Upper lobe of right lung (tissue), 1 donor: ENCODE results near the gene RASAL2. TPM values are rescaled to one million over a fixed set of nuclear protein-coding genes. Genes with fewer than 3 reads are reported as not detected.

Experiments used
- ATAC-seq: fragments of 200-7000 bp; cut with Tn5 transposase; one replicate; pipeline ENCODE4 v1.9.1; 2020; ENCODE audit warnings: mild to moderate bottlenecking, moderate library complexity
- DNase-seq: peaks from one replicate; pipeline ENCODE4 v3.0.0-alpha.2; 2020
- H3K27ac ChIP-seq: fragments of 200-600 bp; one replicate; pipeline ENCODE4 v1.8.0; 2022
- H3K27me3 ChIP-seq: fragments of 200-600 bp; one replicate; pipeline ENCODE4 v1.8.0; 2022; ENCODE audit warnings: mild to moderate bottlenecking
- H3K36me3 ChIP-seq: fragments of 200-600 bp; one replicate; pipeline ENCODE4 v1.8.0; 2022
- H3K4me1 ChIP-seq: fragments of 200-600 bp; one replicate; pipeline ENCODE4 v1.8.0; 2022
- H3K4me3 ChIP-seq: fragments of 200-600 bp; one replicate; pipeline ENCODE4 v1.8.0; 2022; ENCODE audit warnings: mild to moderate bottlenecking
- H3K9me3 ChIP-seq: fragments of 200-600 bp; one replicate; pipeline ENCODE4 v1.8.0; 2022
- intact Hi-C: fragments of 100-400 bp; cut with DNase I; formaldehyde crosslinking; loops from one replicate; pipeline ENCODE4 v1.11.0; 2022
- total RNA-seq: library from RNA; stranded (reverse); fragmentation: NEBNext Ultra II Directional; extraction: Animal tissue kit (Norgen Biotek cat#: 25700); gene quantifications from one replicate; pipeline ENCODE4 v1.2.1, GENCODE V29; 2021
- TF ChIP-seq, protein P1 (sequence below): fragments of 200-600 bp; IDR thresholded peaks from one replicate; pipeline ENCODE4 v1.8.0; 2022; ENCODE audit warnings: antibody characterized with exemption
- donor health status: DM: no; HTN: yes; CAD: no; lungs with severe emphysema.

The RASAL2 gene
- total RNA-seq, 1 donor from 2014 or later = 39.4 TPM

DNA sequence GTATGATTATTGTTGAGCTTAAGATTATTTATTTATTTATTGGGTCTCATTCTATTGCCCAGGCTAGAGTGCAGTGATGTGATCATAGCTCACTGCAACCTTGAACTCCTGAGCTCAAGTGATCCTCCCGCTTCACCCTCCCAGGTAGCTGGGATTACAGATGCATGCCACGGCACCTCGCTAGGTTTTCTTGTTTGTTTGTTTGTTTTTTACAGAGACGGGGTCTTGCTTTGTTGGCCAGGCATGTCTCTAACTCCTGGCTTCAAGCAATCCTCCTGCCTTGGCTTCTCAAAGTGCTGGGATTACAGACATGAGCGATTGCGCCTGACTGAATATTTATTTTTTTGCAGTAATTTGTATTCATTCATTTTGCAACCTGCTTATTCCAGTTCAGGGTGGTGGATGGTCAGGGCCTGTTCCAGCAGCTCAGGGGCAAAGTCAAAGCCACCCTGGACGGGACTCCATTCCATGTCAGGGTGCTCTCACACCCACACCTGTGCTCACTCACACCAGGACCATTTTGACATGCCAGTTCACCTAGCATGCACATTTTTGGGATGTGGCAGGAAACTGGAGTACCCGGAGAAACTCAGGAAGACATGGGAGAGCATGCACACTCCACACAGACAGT, 29.6 kb upstream of the RASAL2 start:
- H3K27me3 ChIP-seq = no peaks in the 10 kb centered on the region
- no peaks in the 10 kb centered on the region for H3K36me3 ChIP-seq
- no peak overlapping the region for H3K4me3 ChIP-seq
- ATAC-seq (no peak), DNase-seq (no peak)
- H3K9me3 ChIP-seq = no peaks in the 10 kb centered on the region
- TF ChIP-seq, protein P1, sequence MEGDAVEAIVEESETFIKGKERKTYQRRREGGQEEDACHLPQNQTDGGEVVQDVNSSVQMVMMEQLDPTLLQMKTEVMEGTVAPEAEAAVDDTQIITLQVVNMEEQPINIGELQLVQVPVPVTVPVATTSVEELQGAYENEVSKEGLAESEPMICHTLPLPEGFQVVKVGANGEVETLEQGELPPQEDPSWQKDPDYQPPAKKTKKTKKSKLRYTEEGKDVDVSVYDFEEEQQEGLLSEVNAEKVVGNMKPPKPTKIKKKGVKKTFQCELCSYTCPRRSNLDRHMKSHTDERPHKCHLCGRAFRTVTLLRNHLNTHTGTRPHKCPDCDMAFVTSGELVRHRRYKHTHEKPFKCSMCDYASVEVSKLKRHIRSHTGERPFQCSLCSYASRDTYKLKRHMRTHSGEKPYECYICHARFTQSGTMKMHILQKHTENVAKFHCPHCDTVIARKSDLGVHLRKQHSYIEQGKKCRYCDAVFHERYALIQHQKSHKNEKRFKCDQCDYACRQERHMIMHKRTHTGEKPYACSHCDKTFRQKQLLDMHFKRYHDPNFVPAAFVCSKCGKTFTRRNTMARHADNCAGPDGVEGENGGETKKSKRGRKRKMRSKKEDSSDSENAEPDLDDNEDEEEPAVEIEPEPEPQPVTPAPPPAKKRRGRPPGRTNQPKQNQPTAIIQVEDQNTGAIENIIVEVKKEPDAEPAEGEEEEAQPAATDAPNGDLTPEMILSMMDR = no peak
- peaks cover 19% of the 10 kb centered on the region for H3K4me1 ChIP-seq
- intact Hi-C loops = no loop called here
- H3K27ac ChIP-seq = no peak overlapping the region

DNA sequence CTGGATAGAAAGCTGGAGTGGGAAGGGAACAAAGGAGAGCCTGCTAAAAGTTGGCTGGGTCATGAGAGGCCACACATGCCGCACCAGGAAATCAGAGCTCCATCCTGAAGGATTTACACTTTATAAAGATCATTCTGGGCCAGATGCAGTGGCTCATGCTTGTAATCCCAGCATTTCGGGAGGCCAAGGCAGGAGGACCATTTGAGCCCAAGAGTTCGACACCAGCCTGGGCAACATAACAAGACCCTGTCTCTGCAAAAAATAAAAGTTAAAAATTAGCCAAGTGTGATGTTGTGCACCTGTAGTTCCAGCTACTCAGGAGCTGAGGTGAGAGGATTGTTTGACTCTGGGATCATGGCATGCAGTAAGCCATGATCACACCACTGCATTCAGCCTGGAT, 28.7 kb upstream of the RASAL2 start:
- TF ChIP-seq, protein P1 = no peak
- H3K27ac ChIP-seq = no peak overlapping the region
- H3K27me3 ChIP-seq = no peaks in the 10 kb centered on the region
- no peaks in the 10 kb centered on the region for H3K9me3 ChIP-seq
- no peak overlapping the region for H3K4me3 ChIP-seq
- ATAC-seq (no peak), DNase-seq (no peak)
- H3K4me1 ChIP-seq = peaks cover 13% of the 10 kb centered on the region
- H3K36me3 ChIP-seq = no peaks in the 10 kb centered on the region
- intact Hi-C loops = no loop called here

DNA sequence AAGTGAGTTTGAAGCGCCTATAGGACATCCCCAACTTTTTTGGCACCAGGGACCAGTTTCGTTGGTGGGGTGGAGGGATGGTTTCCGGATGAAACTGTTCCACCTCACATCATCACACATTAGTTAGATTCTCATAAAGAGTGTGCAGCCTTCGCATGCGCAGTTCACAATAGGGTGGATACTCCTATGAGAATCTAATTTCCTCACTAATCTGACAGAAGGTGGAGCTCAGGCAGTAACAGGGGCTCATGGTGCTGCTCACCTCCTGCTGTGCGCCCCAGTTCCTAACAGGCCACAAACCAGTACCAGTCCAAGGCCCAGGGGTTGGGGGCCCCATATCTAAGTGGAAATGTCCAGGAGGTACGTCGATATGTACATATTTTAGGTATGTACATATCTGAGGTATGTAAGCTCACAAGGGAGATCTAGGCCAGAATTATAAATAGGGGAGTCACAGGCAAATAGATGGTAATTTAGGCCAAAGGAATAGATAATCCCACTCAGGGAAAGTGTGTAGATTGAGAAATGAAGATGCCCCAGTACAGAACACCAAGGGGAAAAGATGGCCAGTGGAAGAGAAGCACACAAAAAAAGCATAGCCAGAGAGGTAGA, 27.5 kb upstream of the RASAL2 start:
- no peak for DNase-seq
- H3K9me3 ChIP-seq = no peaks in the 10 kb centered on the region

DNA sequence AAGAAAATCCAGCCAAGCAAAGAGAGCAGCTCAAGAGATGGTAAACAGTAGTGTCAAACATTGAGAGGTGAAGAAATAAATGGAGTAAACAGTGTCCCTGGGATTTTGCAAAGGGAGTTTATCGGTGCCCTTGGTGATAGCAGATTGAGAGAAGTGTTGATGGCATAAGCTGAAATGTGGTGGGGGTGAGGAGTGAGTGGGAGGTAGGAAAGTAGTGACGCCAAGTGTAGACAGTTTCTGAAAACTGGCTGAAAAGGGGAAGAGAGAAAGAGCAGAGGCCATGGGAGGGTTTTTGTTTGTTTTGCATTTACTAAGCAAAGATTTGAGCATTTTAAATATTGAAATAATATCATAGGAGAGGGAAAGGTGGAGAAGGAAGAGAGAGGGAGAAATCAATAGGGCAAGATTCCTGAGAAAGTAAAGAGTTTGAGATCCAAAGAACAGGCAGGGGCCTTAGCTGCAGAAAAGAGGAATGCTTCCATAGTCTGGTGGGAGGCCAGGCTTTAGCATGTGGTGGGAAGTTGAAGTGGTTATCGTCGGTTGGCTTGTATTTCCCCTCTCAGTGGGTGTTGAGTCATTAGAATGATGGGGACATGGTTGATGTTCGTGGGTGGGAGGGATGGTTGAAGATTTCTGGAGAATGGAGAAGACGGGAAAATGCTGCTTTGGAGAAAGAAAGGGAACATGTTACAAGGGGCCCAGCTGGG, 26.8 kb upstream of the RASAL2 start:
- DNase-seq = no peak
- no peak overlapping the region for H3K27ac ChIP-seq

More for the DNA sequence above, 27.5 kb upstream of the RASAL2 start:
- intact Hi-C loops = no loop called here
- Histone ChIP-seq H3K4me1 (peaks cover 2% of the 10 kb centered on the region), H3K27ac (peak overlapping the region; percentile 11), H3K4me3 (no peak overlapping the region), H3K27me3 (no peaks in the 10 kb centered on the region), H3K36me3 (no peaks in the 10 kb centered on the region)
- no peak for ATAC-seq
- TF ChIP-seq, protein P1 = no peak

DNA sequence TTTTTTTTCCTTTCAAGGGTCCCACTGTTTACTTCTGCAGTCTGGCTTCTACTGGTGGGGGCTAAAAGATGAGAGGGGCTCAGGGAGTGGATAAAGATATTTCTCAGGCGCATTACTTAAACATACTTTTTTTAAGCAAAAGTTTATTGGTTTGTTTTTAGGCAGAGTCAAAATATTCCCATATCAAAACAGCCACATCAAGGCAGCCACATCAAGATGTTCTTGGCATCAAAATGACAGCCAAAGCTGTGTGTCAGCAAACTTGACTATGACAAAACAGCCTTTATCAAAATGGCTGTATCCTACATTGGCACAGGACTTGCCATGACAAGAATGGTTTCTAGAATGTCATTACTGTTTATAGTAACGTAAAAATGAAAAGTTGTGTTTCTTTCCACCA, 22.1 kb upstream of the RASAL2 start:
- DNase-seq = no peak
- no peaks in the 10 kb centered on the region for H3K27me3 ChIP-seq
- H3K4me3 ChIP-seq = no peak overlapping the region
- no peaks in the 10 kb centered on the region for H3K4me1 ChIP-seq
- no peaks in the 10 kb centered on the region for H3K9me3 ChIP-seq
- H3K36me3 ChIP-seq = no peaks in the 10 kb centered on the region
- H3K27ac ChIP-seq = no peak overlapping the region
- intact Hi-C loops = no loop called here
- TF ChIP-seq, protein P1 = no peak
- ATAC-seq = no peak

More for the DNA sequence above, 26.8 kb upstream of the RASAL2 start:
- Histone ChIP-seq H3K4me3 (no peak overlapping the region), H3K4me1 (no peaks in the 10 kb centered on the region), H3K36me3 (no peaks in the 10 kb centered on the region), H3K27me3 (no peaks in the 10 kb centered on the region), H3K9me3 (no peaks in the 10 kb centered on the region)
- intact Hi-C loops = no loop called here
- peak; percentile 85 for ATAC-seq
- TF ChIP-seq, protein P1 = no peak
